GM21576 (cell line): ENCODE measurements around the gene DPP6.

Experiments
- ATAC-seq: cut with Tn5 transposase; IDR thresholded peaks from one replicate; pipeline ENCODE4 v1.9.1; 2021; ENCODE audit warnings: mild to moderate bottlenecking, moderate library complexity; ENCODE audit not compliant: unreplicated experiment

The DPP6 gene

DNA sequence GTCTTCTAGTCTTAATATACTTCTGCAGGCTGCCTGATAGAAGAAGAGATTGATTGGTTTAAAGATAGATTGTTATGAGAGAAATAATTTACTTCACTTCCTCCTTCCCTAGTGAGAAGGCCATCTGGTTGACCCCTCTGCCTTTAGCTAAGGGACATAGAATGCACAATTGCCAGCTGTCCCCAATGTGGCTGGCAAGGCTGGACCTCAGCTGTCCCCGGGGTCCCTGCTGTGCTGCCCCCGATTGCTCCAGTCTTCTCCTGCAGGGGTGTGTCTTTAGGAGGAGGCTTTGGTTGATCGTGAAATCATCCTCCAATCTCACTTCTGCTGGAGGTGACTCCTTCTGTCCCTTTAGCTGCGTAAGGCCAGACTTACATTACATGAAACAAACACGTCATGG is 388.5 kb downstream of the DPP6 start:
- ATAC-seq = no peak

DNA sequence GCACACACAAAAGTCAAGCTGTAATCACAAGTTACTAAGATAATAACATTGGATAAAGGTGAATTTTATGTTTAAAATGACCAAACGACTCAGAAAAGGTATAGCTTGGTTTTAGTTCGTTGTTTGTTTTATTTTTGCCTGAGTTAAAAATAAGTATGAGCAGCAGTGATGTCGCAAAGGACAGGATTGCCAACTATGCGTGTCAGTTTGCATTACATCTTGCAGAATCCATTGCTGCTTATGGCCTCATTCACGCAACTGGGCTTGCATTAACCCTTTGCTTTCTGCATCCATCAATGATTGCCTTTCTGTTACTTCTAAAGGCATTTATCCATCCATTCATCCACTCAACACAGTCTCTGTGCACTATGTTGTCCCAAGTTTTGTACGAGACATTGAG is 389.6 kb downstream of the DPP6 start:
- ATAC-seq = no peak

DNA sequence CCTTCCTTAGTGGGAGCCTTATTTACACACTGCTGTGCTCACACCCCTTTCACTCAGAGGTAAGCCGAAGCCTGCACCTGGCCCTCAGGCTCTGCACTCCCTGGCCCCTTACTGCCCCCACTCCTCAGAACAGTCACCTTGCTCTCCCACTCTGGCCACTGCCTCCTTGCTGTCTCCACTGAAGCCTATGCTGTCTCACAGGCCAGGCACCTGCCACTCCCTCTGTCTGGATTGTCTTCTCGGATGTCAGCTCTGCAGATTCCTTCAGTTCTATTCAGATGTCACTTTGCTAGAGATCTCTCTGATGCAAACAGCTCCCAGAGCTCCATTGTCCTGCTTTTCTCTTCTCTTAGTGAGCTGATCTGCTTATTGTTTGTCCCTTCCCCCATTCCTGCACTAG is 390.7 kb downstream of the DPP6 start:
- no peak for ATAC-seq

DNA sequence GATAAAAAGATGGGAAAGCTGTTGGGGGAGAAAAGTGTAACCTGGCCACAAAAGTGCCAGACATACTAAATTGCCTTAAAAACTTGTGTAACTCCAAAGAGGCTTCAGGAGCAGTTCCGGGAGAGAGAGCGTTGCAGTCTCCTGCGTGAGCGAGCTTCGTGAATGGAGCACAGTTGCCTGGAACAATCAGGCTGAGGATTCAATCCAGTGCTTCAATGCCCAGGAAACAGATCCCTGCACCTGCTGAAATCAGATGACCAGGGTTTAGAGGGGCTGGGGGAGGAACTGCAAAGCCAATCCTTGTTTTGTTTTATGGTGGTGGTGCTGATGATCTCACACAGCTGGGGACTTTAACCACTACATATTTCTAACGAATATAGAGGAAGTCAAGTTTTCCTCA is 398.3 kb downstream of the DPP6 start:
- no peak for ATAC-seq

DNA sequence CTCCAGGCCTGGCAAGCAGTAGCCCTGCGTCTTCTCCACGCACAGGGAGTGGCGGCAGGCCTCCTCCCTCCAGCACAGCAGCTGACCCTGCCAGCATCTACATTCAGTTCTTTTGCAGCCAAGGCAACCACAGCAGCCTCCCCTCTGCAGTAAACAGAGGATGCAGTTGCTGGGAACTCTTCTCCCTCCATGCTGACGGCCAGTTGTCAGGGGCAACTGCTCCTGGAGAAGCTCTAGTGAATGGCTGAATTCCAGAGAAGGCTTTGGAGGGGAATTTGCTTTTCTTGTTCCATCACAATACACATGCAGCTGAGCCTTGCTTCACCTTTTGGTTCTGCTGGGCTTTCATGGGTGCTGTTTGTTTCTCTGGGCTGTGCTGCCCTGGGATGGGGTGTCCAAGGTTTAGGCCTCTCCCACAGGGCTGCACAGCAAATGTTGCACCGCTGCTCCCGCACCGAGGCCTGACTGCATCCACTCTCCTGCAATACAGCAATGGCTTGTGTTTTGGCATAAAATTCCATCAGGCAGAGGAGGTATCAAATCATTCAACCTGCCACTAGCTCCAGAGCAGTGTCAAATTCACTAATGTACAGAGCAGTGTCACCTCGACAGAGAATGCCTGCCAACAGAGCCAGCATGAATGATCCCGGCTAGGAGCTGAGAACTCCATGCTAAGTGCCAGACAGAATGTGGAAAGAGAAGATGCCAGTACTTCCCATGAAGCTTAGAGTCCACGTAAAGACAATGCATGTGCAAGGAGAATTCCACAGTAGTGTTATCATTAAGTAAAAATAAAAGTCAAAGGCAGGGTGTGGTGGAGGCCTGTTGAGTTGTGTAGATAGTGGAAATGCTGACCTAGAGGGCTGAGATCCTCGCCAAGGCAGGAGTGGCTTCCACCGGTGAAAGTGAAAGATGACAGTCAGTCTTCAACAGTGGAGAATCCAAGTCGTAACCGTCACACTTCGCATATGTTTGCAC is 399.6 kb downstream of the DPP6 start:
- ATAC-seq = no peak

DNA sequence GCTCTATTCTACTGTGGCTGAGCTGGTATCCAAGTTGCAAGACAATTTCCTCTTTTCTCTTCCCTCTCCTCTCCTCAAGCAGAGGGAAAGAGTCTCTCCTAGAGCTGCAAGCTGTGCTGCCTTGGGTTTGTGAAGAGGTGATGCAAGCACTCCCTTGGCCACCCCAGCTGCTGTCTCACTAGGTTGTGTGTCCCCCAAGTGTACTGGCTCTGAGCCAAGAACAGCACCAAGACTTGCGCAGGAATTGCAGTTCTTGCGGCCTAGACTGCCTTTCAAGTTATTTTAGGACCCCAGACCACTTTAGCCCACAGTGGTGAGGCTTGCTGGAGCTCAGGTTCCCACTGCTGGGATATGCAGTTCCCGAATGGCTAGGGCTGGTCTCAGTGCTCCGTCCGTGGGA is 411.6 kb downstream of the DPP6 start:
- no peak for ATAC-seq

DNA sequence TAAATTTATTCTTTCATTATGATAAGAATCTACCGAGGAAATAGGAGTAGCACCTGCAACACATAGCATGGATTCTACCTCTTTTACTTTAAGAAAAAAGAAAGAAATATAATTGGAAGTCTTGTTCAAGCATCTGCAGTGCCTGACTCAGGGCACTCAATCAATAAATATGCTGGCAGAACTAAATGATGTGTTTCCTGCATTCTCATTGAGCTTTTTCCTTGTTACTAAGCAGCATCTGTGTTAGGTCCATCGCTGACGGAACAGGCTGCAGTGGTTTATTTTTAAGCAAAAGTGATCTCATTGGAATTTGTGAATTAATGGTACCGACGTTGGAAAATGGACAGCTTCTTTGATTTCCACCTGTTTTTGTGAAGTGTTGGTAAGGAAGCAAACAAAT is 417.5 kb downstream of the DPP6 start:
- ATAC-seq = no peak

DNA sequence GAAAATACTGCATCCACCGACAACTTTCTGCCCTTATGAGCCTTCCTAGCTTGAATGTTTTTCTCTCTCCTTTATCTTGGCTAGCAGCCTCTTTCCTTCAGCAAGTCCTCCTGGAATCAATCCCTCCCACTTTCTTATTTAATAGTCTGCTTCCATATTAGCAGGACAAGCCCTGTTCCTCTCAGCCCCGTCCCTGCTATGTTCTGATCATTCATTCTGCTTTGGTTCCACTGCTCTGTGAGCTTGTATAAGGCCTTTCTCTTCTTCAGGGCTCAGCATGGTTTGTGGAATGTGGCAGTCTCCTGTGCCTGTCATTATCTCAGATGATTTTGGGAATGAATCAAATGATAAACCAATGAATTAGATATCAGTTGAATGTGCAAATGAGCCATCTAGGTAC is 420.1 kb downstream of the DPP6 start:
- ATAC-seq = no peak

DNA sequence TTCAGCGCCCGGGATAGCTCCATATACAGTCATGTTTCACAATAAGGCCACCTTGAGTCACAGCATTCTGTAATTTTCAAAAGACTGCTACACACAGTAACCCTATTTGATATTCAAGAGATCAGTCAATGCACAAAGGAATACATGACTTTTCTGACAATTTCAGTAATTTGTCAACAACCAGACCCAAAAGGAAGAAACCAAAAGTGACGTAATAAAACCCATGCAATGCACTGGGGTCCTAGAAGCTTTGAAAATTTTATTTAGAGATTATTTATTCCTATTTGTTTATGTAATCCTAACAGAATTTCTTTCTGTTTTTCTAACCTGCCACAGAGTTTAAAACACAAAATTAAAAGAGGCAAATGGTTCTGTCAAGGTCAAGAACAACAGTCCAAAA is 421.2 kb downstream of the DPP6 start:
- ATAC-seq = no peak

DNA sequence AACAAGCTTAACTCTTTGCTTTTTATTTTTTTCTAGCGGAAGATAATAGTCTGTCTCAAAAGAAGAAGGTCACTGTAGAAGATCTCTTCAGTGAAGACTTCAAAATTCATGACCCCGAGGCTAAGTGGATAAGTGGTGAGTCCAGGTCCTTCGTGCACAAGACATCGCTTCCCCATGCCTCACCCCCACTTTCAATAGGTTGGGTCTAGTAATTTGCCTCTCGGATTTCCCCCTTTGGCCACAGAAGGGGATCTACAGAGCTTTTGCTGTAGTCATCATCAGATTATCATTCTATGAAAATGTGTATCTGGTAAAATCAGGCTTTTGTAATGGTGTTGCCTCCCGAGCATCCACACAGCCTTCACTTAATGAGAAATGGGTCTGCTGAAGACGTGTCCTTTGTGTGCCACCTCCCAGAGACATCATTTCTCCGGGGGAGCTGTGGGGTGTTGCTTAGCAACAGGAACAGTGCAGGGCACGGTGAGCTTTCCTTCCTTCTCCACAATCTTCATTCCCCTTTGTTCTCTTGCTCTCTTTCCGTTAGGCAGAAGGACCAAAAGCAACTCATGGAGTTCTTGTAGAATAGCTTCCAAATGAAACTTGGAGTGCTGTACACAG is 422.8 kb downstream of the DPP6 start:
- no peak for ATAC-seq

DNA sequence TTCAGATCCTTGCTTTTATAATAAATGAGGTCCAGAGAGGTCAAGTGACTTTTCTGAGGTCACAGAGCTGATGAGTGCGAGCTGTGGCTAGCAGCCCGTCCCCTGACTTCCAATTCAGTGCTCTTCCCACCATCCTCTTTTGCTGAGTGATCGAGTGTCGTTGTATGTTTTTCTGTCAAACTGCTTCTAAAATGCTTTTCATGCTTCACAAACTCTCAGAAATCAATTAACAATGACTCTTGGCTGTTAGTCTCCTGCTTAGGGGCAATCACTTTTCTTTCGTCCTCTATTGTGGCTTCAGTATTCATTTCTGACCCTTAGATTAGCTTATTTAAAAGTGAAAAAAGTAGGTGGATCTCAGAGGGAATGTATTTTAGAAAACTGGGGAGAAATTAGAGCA is 423.7 kb downstream of the DPP6 start:
- ATAC-seq = no peak

DNA sequence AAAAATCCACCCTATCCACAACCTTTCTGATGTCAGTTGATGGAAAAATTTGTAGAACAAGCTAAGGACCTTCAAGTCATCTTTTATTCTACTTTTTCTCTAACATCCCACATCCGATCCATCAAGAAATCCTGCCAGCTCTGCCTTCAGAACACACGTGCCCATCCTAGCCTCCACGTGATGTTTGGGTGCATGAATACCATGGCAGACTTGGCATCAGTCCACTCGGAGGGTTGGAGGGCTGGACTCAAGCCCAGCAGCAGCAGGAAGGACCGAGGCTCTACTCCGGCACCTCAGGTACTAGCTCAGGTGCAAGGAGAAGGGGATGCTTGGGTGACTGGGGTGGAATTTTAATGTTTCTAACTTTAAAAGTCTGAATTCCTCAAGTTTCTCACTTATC is 428.6 kb downstream of the DPP6 start:
- no peak for ATAC-seq

DNA sequence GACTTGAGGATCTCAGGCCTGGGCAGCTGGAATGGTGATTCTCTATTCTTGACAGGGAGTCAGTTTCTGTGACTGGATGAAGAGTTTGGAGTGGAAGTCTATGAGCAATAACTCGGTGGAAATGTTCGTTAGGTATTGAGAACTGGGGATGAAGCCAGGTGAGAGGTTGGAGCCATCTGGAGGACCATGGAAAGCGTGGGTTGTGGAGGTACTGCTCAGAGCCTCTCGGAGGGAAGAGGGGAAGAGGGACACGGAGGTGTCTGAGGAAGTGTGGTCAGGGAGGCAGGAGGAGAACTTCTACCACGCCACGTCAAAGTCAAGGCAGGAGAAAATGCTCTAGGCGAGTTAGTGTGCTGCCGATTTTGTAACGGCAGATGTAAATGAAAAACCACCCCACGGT is 430.7 kb downstream of the DPP6 start:
- no peak for ATAC-seq

DNA sequence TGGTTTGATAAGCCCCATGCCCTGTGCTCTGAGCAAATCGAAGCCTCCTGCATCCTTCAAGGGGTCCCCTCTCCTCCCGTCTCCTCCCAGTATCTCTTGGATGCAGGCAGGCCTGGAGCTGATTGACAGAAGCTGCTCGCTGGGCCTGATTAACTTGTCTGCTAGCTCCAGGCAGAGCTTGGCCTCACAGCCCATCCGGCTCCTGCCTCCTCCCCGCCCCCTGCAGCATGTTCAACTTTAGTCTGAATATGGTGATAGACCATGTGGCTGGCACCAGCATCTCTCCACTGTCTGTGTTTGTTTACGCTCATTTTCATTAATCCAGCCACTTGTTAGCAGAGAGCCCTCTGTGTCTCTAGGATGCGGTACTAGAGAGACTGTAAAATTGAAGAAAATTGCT is 432.2 kb downstream of the DPP6 start:
- ATAC-seq = no peak

DNA sequence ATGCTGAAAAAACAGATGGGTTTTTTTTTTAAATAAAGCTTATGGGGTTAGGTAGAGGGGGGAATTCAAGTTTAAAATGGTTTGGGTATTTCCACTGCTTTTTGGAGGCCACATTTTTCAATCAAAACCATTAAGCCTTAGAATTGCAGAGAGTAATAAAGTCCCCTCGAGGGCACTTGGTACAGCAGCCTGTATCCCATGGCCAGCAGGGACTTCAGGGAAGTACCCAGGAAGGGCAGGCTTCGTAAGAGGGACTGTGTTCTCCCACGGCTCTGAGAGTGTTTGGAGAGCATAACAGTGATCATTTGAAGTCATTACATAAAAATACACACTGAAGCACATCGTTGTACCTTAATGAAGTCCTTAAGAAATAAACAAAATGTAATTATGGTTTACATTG is 432.7 kb downstream of the DPP6 start:
- no peak for ATAC-seq

DNA sequence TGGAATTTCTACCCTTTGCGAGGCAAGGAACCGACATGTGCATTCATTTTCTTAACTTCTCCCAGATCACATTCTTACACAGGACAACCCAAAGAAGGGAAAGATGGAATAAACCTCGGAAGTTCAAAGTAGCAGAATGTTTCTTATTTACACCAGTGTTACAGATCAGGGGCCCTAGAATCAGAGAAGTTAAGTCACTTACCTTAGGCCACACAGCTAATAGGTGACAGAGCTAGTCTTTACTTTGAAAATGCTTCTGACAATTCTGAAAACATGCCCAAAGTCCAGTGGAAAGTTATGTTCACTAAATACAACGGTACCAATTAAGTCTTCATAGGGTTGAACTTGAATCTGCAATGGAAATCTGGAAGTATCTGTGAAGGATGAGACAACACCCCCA is 437.7 kb downstream of the DPP6 start:
- no peak for ATAC-seq

DNA sequence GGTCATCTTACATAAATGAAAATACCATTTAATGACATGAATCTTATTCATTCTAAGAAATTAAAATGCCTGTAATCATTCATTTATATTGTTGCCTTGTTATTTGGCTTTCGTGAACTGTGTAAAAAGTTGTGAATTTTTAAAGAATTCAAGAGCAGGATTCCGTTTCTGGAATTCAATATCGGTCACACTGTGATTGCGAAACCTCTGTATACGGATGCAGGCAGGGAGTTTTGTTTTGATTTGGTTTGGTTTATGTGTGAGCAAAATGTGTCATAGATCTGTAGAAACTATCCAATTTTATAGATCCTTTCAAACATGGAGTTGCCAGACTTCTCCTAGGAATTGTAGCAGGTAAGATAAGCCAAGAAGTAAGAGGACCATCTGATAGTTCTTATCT is 441.4 kb downstream of the DPP6 start:
- no peak for ATAC-seq

DNA sequence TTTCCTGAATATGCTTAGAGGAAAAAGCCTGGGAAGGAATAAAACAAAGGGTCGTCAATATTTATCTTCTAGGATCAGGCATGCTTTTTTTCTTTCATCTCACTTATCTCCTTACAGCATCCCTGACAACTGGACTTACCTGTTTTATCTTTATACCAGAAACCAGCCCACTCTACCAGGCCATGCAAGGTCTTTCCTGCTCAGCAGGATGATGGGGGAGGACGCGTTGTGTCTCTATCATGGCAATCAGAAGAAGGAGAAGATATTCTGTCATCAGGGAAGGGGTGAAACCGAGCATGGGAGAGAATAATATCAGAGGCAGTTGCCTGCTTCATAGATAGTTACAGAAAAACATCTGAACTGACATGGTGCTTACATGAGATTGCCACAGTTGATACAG is 445.6 kb downstream of the DPP6 start:
- no peak for ATAC-seq

DNA sequence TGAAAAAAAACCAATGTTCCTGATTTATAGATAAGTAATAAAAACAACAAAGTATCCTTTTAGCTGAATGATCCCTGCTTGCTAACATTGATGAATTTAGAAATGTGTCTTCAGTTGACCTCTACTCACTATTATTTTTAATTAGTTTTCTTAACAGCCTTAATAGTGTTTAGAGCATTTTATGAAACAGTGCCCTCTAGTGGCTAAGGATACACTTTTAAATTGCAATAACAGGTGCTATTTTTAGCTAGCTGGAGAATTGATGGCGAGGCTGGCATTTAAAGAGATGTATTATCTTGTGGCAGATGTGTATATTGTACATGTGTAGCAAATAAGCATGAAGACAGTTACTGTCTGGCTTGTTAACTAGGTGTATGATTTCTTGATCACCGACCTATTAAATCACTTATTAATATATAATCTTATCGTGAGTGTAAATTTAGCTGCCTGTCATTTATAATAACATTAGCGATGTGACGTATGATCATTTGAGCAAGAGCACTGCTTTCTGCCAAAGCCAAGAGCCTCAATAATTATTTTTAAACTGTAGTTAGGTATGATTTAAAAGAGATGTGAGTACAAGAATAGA is 451.9 kb downstream of the DPP6 start:
- no peak for ATAC-seq

DNA sequence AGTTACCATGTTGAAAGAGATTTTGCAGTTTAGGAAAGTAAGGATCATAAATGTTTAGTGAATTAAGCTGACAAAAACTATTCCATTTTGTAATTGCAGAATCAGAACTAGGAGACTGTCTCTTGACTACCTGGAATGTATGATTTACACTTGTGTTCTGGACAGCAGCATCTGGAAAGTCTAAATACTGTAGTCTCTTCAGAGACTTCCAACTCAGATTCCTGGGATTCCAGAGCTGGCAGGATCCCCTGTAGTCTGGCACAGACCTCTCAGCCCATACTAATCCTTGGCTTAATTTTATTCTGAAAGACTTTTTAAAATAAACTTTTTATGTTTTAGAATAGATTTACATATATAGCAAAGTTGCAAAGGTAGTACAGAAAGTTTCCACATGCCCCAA is 452.7 kb downstream of the DPP6 start:
- ATAC-seq = no peak

DNA sequence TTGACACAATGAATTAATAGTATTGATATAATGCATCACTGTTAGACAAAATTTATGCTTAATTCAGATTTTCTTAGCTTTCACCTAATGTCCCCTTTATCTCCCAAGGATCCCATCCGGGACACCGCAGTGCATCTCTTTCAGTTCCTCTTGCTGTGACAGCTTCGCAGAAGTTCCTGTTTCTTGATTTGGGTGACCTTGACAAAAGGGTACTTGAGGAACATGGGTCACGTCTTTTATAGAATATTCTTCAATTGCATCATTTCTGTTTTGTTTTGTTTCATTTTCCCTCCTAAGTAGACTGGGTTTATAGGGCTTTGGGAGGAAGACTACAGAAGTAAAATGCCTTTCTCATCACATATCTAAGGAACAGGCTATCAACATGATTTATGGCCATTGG is 453.2 kb downstream of the DPP6 start:
- no peak for ATAC-seq

DNA sequence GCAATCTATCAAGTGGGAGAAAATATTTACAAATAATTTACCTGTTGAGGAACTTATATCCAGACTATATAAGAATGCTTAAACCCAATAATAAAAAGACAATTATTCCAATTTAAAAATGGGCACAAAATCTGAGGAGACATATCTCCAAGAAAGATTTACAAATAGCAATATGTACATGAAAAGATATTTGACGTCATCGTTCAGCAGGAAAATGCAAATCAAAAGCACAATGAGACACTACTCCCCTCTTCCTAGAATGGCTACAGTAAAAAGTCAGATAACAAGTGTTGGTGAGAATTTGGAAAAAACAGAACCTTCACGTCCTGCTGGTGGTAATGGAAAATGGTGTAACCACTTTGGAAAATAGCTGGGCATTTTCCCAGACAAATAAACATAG is 457.0 kb downstream of the DPP6 start:
- ATAC-seq = no peak
